ENCODE results near the gene TEX48.

The TEX48 gene

GRCh38 chr9:114676901-114677300, 5.1 kb downstream of the TEX48 start:
- TF ChIP-seq, protein P1, sequence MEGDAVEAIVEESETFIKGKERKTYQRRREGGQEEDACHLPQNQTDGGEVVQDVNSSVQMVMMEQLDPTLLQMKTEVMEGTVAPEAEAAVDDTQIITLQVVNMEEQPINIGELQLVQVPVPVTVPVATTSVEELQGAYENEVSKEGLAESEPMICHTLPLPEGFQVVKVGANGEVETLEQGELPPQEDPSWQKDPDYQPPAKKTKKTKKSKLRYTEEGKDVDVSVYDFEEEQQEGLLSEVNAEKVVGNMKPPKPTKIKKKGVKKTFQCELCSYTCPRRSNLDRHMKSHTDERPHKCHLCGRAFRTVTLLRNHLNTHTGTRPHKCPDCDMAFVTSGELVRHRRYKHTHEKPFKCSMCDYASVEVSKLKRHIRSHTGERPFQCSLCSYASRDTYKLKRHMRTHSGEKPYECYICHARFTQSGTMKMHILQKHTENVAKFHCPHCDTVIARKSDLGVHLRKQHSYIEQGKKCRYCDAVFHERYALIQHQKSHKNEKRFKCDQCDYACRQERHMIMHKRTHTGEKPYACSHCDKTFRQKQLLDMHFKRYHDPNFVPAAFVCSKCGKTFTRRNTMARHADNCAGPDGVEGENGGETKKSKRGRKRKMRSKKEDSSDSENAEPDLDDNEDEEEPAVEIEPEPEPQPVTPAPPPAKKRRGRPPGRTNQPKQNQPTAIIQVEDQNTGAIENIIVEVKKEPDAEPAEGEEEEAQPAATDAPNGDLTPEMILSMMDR (IDR thresholded peaks at IDR 0.05): no peak

GRCh38 chr9:114674798-114675540, 7.0 kb downstream of the TEX48 start:
- TF ChIP-seq, protein P1 (IDR thresholded peaks at IDR 0.05): no peak

DNA sequence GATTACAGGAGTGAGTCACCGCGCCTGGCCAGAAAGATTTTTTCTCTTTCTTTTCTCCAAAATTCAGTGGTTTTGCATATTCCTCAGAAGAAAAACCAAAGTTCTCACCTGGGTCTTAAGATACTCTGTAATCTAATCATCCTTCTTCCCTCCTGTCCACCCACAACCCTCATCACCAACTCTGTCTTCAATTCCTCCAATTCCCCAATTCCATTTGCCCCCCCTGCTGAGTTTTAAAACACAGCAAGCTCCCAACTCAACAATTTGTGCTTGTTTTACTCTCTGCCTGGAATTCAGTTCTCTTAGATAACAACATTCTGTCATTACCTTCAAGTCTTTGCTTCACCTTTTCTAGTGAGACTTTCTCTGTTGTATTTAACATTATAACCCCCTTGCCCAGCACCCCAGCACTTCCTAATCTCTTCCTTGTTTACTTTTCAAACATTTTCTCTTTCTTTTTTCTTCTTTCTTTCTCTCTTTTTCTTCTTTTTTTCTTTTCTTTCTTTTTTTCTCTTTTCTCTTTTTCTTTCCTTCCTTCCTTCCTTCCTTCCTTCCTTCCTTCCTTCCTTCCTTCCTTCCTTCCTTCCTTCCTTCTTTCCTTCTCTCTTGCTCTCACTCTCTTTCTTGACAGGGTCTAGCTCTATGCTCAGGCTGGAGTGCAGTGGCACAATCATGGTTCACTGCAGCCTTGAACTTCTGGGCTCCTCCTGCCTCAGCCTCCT, 7.8 kb downstream of the TEX48 start:
- TF ChIP-seq, protein P1 (IDR thresholded peaks at IDR 0.05): no peak

GRCh38 chr9:114671605-114672004, 10.4 kb downstream of the TEX48 start:
- TF ChIP-seq, protein P1 (IDR thresholded peaks at IDR 0.05): no peak

DNA sequence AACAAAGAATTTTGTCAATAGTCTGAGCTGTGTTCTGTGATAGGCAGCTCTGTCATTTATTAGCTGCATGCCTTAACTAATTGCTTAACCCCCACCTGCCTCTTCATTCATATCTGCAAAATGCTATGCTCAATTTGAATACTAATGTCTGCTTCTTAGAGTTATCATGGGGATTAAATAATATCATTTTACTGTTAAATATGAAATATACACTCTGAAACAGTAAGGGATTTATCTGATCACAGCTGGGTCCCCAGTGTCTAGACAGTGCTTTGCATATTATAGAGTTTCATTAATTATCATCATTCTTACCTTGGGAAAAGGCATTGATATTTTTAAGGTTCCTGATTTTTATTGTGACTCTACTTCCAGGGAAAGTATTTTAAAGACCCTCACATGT, 12.0 kb downstream of the TEX48 start:
- TF ChIP-seq, protein P1 (IDR thresholded peaks at IDR 0.05): no peak

DNA sequence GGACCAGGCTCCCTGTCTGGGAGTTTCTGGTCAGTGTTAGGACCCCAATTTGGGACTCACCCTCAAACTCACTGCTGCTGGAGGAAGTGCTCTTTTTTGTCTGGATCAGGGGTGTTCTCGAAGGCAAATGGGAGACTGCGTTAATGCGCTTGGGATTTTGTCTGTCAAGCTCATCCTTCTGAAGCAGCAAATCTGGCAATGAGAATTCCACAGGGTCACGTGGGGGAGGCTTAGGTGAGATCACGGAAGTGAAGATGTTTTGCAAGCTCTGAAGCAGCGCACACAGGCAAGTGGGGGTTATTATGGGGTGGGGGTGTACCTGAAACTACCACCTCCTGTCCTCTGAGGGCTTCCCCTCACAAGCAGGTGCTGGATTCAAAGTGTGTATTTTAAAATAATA, 13.8 kb downstream of the TEX48 start:
- TF ChIP-seq, protein P1 (IDR thresholded peaks at IDR 0.05): no peak

DNA sequence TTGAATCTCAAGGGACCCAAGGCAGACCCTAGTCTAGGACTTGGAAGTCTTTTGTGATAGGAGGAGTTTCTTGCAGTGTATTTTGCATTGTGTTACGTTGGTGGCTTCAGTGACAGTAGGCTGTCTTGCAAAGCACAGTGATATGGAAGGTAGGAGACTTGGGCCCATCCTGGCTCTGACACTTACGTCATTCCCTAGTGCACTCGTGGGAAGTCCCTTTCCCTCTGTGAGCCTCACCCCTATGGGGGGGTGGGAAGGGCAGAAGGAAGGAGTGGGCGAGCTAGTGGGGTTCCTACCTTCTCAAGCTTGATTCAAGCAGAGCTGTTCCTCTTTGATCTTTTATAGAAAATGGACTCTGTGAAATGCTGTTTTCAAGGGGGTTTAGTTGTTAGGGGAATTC, 15.1 kb downstream of the TEX48 start:
- TF ChIP-seq, protein P1 (IDR thresholded peaks at IDR 0.05): no peak
